DOHH2 (cell line): Measurements from ENCODE around the gene MS4A15.

Source experiments
- CTCF ChIP-seq: fragments of 200-600 bp; sonication (generic); IDR thresholded peaks from one replicate; pipeline ENCODE4 v1.5.1; 2014; ENCODE audit warnings: antibody characterized with exemption, mild to moderate bottlenecking, low read depth, low read length; ENCODE audit not compliant: poor library complexity, severe bottlenecking
- EZH2phosphoT487 ChIP-seq: fragments of 200-600 bp; sonication (generic); IDR thresholded peaks from 2 replicates; pipeline ENCODE4 v1.6.1; 2017; ENCODE audit warnings: borderline replicate concordance, mild to moderate bottlenecking, antibody characterized with exemption, low read length, moderate library complexity, mixed read lengths

GRCh38 chr11:60748821-60749220 is 7.8 kb upstream of the MS4A15 start:
- TF ChIP-seq CTCF (no peak), EZH2phosphoT487 (no peak)
